HL-60 (cell line): ENCODE results near the gene CSNK1A1L.

Source experiments
- DNase-seq, 2 experiments: peaks; one replicate each; pipeline ENCODE4 v3.0.0-alpha.2; 2010 to 2020; ENCODE audit warnings: low read depth in 1 of 2, low spot score in 1 of 2
- H3K27ac ChIP-seq: fragments of 250-450 bp; sonication (Bioruptor Pico); replicated peaks from 2 replicates; pipeline ENCODE4 v1.5.1; 2020; ENCODE audit warnings: mild to moderate bottlenecking, moderate library complexity
- H3K27me3 ChIP-seq: fragments of 250-450 bp; sonication (Bioruptor Pico); 2 replicates; pipeline ENCODE4 v1.5.1; 2021; ENCODE audit warnings: mild to moderate bottlenecking, moderate library complexity; ENCODE audit not compliant: insufficient read depth, poor library complexity, severe bottlenecking
- H3K4me3 ChIP-seq: replicated peaks from 2 replicates; pipeline ENCODE4 v1.5.1; 2011; ENCODE audit warnings: mild to moderate bottlenecking, control low read depth, low read length; ENCODE audit not compliant: insufficient read depth
- CTCF ChIP-seq: IDR thresholded peaks from one replicate; pipeline ENCODE4 v1.5.1; 2011; ENCODE audit warnings: low read length, control low read depth, inconsistent platforms; ENCODE audit not compliant: insufficient read depth
- GABPA ChIP-seq: IDR thresholded peaks from 2 replicates; pipeline ENCODE4 v1.6.1; 2012; ENCODE audit warnings: low read depth
- POLR2AphosphoS5 ChIP-seq: IDR thresholded peaks from 2 replicates; pipeline ENCODE4 v1.6.1; 2012; ENCODE audit warnings: low read depth
- REST ChIP-seq: IDR thresholded peaks from 2 replicates; pipeline ENCODE4 v1.6.1; 2012; ENCODE audit warnings: low read depth; ENCODE audit not compliant: insufficient replicate concordance
- SPI1 ChIP-seq: IDR thresholded peaks from 2 replicates; pipeline ENCODE4 v1.6.1; 2012; ENCODE audit warnings: low read depth, mild to moderate bottlenecking, borderline replicate concordance

CSNK1A1L gene

GRCh38 chr13:37089495-37089894 lies 16.0 kb downstream of the CSNK1A1L start:
- TF ChIP-seq GABPA, result no peak
- TF ChIP-seq SPI1, result no peak
- no peak for TF ChIP-seq REST
- TF ChIP-seq CTCF, result no peak
- no peak for TF ChIP-seq POLR2AphosphoS5
- Histone ChIP-seq H3K27ac (peak overlapping the region; percentile 26), H3K27me3 (no peaks in the 10 kb centered on the region), H3K4me3 (no peak overlapping the region)
- DNase-seq, result no peak

GRCh38 chr13:37087486-37087885 lies 18.0 kb downstream of the CSNK1A1L start:
- TF ChIP-seq POLR2AphosphoS5 (no peak), SPI1 (peak; percentile 21; the same call in 1 of the 2 replicates)
- DNase-seq, result peak in 1 of 2 experiments; percentile 51
- Histone ChIP-seq H3K27ac (peak overlapping the region; percentile 68), H3K4me3 (no peak overlapping the region), H3K27me3 (no peaks in the 10 kb centered on the region)

GRCh38 chr13:37085606-37086005 lies 19.9 kb downstream of the CSNK1A1L start:
- no peak overlapping the region for H3K27ac ChIP-seq
- TF ChIP-seq POLR2AphosphoS5, result no peak
- no peak for TF ChIP-seq REST

GRCh38 chr13:37076818-37077217 lies 28.6 kb downstream of the CSNK1A1L start:
- DNase-seq, result no peak
- Histone ChIP-seq H3K4me3 (no peak overlapping the region), H3K27ac (no peak overlapping the region), H3K27me3 (no peaks in the 10 kb centered on the region)
- TF ChIP-seq CTCF (no peak), SPI1 (no peak), POLR2AphosphoS5 (no peak), REST (no peak), GABPA (no peak)

More at GRCh38 chr13:37085606-37086005, 19.9 kb downstream of the CSNK1A1L start:
- DNase-seq, result no peak
- Histone ChIP-seq H3K4me3 (no peak overlapping the region), H3K27me3 (no peaks in the 10 kb centered on the region)
